ENCODE data around the gene RAC2. TPM values are rescaled to one million over a fixed set of nuclear protein-coding genes. Genes with fewer than 3 reads are reported as not detected.

Gene RAC2
- total RNA-seq, 1 donor from 2014 or later: 6.3 TPM

DNA sequence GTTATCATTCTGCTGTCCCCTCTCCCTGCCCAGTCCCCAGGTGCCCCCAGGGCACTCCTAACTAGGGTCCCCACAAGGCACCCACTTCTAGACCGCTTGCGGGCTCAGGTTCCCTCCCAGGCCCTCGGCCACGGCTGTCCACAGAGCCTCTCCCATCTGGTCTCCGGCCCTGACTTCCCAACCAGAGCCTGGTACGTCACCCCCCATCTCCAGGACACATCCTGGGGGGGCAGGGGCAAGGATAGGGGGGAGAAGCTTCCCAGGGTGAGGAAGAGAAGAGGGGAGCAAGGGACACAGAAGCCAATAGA lies 32.2 kb downstream of the RAC2 start:
- TF ChIP-seq, protein P1, sequence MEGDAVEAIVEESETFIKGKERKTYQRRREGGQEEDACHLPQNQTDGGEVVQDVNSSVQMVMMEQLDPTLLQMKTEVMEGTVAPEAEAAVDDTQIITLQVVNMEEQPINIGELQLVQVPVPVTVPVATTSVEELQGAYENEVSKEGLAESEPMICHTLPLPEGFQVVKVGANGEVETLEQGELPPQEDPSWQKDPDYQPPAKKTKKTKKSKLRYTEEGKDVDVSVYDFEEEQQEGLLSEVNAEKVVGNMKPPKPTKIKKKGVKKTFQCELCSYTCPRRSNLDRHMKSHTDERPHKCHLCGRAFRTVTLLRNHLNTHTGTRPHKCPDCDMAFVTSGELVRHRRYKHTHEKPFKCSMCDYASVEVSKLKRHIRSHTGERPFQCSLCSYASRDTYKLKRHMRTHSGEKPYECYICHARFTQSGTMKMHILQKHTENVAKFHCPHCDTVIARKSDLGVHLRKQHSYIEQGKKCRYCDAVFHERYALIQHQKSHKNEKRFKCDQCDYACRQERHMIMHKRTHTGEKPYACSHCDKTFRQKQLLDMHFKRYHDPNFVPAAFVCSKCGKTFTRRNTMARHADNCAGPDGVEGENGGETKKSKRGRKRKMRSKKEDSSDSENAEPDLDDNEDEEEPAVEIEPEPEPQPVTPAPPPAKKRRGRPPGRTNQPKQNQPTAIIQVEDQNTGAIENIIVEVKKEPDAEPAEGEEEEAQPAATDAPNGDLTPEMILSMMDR (IDR thresholded peaks at IDR 0.05; ENCODE audit: insufficient read depth, low read length, severe bottlenecking): no peak
- Histone ChIP-seq H3K27me3 (ENCODE audit: control insufficient read depth, insufficient read depth, low read length) (no peaks in the 10 kb centered on the region), H3K4me3 (ENCODE audit: low read depth, low read length) (no peak overlapping the region), H3K36me3 (ENCODE audit: control insufficient read depth, insufficient read depth, low read length) (no peaks in the 10 kb centered on the region)
- FAIRE-seq: no peak
- no peak for DNase-seq (ENCODE audit: low read depth)

DNA sequence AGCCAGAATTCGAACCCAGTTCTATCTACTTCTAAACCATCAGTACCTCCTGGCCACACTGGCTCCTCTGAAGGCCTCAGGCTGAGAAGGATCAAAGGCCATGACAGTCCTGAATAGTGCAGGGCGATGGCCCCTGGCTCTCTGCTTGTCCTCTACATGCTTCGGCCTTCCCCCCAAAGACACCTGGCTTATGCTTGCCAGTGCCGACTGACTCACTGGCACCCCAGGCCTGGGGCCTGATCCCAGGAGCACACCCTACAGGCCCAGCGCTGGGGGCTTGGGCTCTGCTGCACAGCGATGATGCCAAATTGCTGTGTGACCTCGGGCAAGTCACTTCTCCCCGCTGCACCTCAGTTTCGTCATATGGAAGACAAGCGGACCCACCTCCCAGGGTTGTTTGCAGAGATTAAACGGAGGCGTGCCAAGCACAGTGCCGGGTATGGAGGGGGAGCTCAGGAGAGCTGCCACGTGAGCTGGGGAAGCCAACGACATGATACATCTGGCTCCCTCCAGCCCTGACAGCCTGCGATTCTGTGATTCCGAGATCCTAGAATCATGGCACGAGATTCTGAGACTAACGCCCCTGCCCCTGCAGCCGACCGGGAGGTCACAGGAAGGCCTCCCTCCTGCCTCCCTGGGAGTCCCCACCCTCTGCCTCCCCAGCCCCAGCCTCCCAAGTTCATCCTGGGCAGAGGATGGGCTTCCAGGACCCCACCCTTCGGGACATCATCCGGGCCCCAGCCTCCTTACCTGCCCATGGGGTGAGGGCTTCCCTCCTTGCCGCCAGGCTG lies 32.8 kb downstream of the RAC2 start:
- FAIRE-seq (no peak), DNase-seq (ENCODE audit: low read depth) (no peak)
- Histone ChIP-seq H3K27me3 (ENCODE audit: control insufficient read depth, insufficient read depth, low read length) (no peaks in the 10 kb centered on the region), H3K4me3 (ENCODE audit: low read depth, low read length) (no peak overlapping the region), H3K36me3 (ENCODE audit: control insufficient read depth, insufficient read depth, low read length) (no peaks in the 10 kb centered on the region)
- TF ChIP-seq, protein P1 (IDR thresholded peaks at IDR 0.05; ENCODE audit: insufficient read depth, low read length, severe bottlenecking): no peak

DNA sequence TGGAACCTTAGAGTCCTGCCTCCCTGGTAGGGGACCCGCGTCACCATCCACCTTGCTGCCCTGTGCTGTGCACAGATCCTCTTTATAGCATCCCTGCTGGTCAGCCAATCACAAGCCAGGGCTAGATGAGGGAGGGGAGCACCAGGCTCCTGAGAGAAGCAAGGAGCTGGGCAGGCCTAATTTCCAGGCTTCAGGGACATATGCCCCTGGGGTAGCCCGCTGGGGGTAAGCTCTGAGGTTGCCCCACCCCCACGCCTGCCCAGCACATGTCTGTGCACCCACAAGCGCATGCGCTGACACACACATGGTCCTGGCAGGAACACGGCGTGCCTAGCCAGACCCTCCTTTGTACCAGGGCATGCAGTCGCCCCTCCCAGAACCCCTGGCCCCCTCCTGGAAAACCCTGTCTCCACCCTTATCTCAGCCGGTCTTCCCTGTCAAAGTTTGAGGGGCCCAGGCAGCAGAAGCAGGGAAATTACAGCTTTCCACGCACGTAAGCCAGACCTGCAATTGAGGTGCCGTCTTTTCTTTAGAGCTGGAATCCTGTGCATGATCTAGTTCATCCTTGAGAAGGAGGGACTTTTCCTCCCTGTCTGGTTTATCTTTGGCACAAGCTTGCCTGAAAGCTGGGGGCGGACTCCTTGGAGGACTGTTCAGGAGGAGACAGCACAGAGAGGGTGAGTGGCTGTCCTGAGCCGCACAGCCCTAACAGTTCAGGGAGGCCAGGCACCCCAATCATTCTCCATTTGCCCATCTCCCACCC lies 33.8 kb downstream of the RAC2 start:
- H3K4me3 ChIP-seq (ENCODE audit: low read depth, low read length): no peak overlapping the region
- no peak for DNase-seq (ENCODE audit: low read depth)
- no peak for FAIRE-seq
- H3K27me3 ChIP-seq (ENCODE audit: control insufficient read depth, insufficient read depth, low read length): no peaks in the 10 kb centered on the region
- no peaks in the 10 kb centered on the region for H3K36me3 ChIP-seq (ENCODE audit: control insufficient read depth, insufficient read depth, low read length)
- TF ChIP-seq, protein P1 (IDR thresholded peaks at IDR 0.05; ENCODE audit: insufficient read depth, low read length, severe bottlenecking): no peak

DNA sequence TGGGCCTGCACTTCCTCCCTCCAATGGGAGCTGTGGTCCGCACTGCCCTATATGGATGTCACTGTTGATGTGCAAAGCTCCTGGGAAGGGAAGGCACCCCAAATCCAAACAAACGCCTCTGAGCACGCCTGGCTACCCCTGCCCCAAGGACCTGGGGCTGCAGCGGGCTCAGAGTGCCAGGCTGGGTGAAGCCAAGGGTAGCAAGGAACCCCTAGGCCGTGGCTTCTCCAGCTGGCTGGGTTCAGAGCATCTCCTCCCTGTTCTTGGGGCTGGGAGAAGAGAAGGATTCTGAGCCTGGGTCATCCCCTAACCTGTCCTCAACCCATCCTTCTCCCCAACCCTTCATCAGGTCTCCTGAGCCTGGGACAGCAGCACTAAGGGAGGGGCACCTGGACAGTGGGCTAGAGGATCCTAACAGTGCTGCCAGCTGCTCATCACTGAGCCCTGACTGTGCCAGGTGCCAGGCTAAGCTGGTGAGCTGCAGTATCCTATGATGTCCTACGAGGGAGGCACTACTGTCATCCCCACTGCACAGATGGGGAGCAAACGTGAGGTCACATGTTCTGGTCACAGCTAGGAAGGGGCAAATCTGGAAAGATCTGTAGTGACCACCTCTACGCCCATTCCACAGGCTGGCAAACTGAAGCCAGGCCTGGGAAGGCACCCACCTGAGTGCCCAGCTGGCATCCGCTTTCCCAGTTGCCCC lies 34.8 kb downstream of the RAC2 start:
- peak; percentile 36 for FAIRE-seq
- H3K27me3 ChIP-seq (ENCODE audit: control insufficient read depth, insufficient read depth, low read length): no peaks in the 10 kb centered on the region
- no peak for DNase-seq (ENCODE audit: low read depth)
- H3K4me3 ChIP-seq (ENCODE audit: low read depth, low read length): no peak overlapping the region
- no peaks in the 10 kb centered on the region for H3K36me3 ChIP-seq (ENCODE audit: control insufficient read depth, insufficient read depth, low read length)
- TF ChIP-seq, protein P1 (IDR thresholded peaks at IDR 0.05; ENCODE audit: insufficient read depth, low read length, severe bottlenecking): no peak

DNA sequence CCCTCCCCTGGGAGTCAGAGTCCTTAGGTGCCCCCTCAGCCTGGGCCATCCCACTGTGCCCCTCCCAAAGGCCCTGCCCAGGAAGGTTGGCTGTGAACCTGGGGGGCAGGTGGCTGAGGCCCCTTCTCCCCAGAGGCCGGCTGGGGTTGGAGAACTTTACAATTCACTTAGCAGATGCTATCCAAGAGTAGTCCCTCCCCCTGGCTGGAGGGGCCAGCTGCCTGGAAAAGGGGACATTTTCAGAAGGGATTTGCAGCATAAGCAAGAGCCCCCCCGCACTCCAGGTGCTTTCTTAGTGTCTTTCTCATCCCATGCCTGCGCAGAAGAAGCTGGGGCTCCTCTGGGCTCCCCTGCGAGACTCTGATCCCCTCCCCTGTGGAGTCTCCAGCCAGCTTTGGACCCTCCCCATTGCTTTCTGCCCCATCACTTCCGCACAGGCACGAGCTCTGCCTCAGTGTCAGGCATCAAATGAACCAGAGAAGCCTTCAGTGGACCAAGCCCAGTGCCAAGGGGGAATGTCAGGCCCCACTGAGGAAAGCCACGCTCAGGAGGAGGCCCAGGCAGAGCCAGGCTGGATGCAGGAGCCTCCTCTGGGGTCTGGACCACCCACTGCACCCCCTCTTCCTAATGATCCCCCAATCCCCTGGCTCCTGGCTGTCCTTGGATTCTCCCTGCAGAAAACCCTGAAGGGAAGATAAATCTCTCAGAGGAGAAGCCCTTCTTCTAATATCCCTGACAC lies 35.5 kb downstream of the RAC2 start:
- Histone ChIP-seq H3K27me3 (ENCODE audit: control insufficient read depth, insufficient read depth, low read length) (no peaks in the 10 kb centered on the region), H3K4me3 (ENCODE audit: low read depth, low read length) (no peak overlapping the region), H3K36me3 (ENCODE audit: control insufficient read depth, insufficient read depth, low read length) (no peaks in the 10 kb centered on the region)
- FAIRE-seq (no peak), DNase-seq (ENCODE audit: low read depth) (no peak)
- TF ChIP-seq, protein P1 (IDR thresholded peaks at IDR 0.05; ENCODE audit: insufficient read depth, low read length, severe bottlenecking): no peak
